GM23248 (cell line): ENCODE measurements around the gene TMEM190. TPM values are rescaled to one million over a fixed set of nuclear protein-coding genes. Genes with fewer than 3 reads are reported as not detected.
"Not testable (repeated sequence)": the region's sequence is repeated elsewhere in the genome, so short reads cannot be mapped to it uniquely, and the experiment has no call there.

ENCODE experiments used
- DNase-seq: peaks from one replicate; pipeline ENCODE4 v3.0.0-alpha.2; 2015
- H2AFZ ChIP-seq: fragments of 200-600 bp; sonication (generic); 2 replicates; pipeline ENCODE4 v1.6.1; 2016; ENCODE audit warnings: antibody characterized with exemption
- H3F3A ChIP-seq: fragments of 200-600 bp; sonication (generic); 2 replicates; pipeline ENCODE4 v1.6.1; 2016; ENCODE audit warnings: mild to moderate bottlenecking, antibody characterized with exemption, mixed run types; ENCODE audit not compliant: insufficient read depth
- H3K27ac ChIP-seq: fragments of 200-600 bp; sonication (generic); 2 replicates; pipeline ENCODE4 v1.5.1; 2016; ENCODE audit warnings: mild to moderate bottlenecking
- H3K27me3 ChIP-seq: fragments of 200-600 bp; sonication (generic); replicated peaks from 2 replicates; pipeline ENCODE4 v1.6.1; 2016; ENCODE audit warnings: mild to moderate bottlenecking; ENCODE audit not compliant: insufficient read depth
- H3K36me3 ChIP-seq: fragments of 200-600 bp; sonication (generic); 2 replicates; pipeline ENCODE4 v1.6.1; 2016; ENCODE audit warnings: low read depth, mild to moderate bottlenecking
- H3K4me1 ChIP-seq: fragments of 200-600 bp; sonication (generic); 2 replicates; pipeline ENCODE4 v1.6.1; 2016; ENCODE audit warnings: mild to moderate bottlenecking; ENCODE audit not compliant: insufficient read depth
- H3K4me2 ChIP-seq: fragments of 200-600 bp; sonication (generic); one replicate; pipeline ENCODE4 v1.6.1; 2016; ENCODE audit warnings: mild to moderate bottlenecking; ENCODE audit not compliant: unreplicated experiment
- H3K4me3 ChIP-seq: fragments of 200-600 bp; sonication (generic); 2 replicates; pipeline ENCODE4 v1.5.1; 2016; ENCODE audit warnings: mild to moderate bottlenecking
- H3K79me2 ChIP-seq: fragments of 200-600 bp; sonication (generic); 2 replicates; pipeline ENCODE4 v1.6.1; 2016; ENCODE audit warnings: mild to moderate bottlenecking; ENCODE audit not compliant: insufficient read depth
- H3K9ac ChIP-seq: fragments of 200-600 bp; sonication (generic); 2 replicates; pipeline ENCODE4 v1.6.1; 2016; ENCODE audit warnings: mild to moderate bottlenecking
- H3K9me2 ChIP-seq: fragments of 200-600 bp; sonication (generic); 2 replicates; pipeline ENCODE4 v1.6.1; 2016; ENCODE audit warnings: mixed run types, mild to moderate bottlenecking, moderate library complexity; ENCODE audit not compliant: insufficient read depth
- H3K9me3 ChIP-seq: fragments of 200-600 bp; sonication (generic); one replicate; pipeline ENCODE4 v1.6.1; 2017; ENCODE audit warnings: low read depth
- H4K20me1 ChIP-seq: fragments of 200-600 bp; sonication (generic); 2 replicates; pipeline ENCODE4 v1.6.0; 2016; ENCODE audit not compliant: insufficient read depth
- EZH2 ChIP-seq: fragments of 200-600 bp; sonication (generic); IDR thresholded peaks from 2 replicates; pipeline ENCODE4 v1.6.1; 2018; ENCODE audit warnings: antibody characterized with exemption, mild to moderate bottlenecking; ENCODE audit not compliant: insufficient read depth, poor library complexity, severe bottlenecking
- EZH2phosphoT487 ChIP-seq: fragments of 200-600 bp; sonication (generic); IDR thresholded peaks from 2 replicates; pipeline ENCODE4 v1.6.1; 2018; ENCODE audit warnings: antibody characterized with exemption, moderate library complexity, mild to moderate bottlenecking, low read depth; ENCODE audit not compliant: insufficient read depth
- WGBS, 2 experiments: methylation state at CpG; one replicate each; pipeline ENCODE4 v1.1.6; 2015 to 2017; ENCODE audit warnings: low lambda C conversion rate in 2 of 2, low coverage in 1 of 2; ENCODE audit errors: missing lambda C conversion rate in 2 of 2; 5-methylcytosine and 5-hydroxymethylcytosine counted together
- in situ Hi-C: fragments of 300-500 bp; cut with MboI; formaldehyde crosslinking; loops from 2 replicates; pipeline ENCODE4 v1.15.0; 2020
- polyA plus RNA-seq: library from polyadenylated mRNA; unstranded; fragments of >200 nt; fragmentation: Nextera tagmentation; extraction: Ambion mirVana; gene quantifications from 2 replicates; pipeline ENCODE4 v1.2.1, GENCODE V29; 2016
- total RNA-seq: library from RNA; depleted of rRNA; stranded (reverse); fragments of >200 nt; shearing (Covaris generic); gene quantifications from 2 replicates; pipeline ENCODE4 v1.2.3, GENCODE V29; 2014

The TMEM190 gene
- total and polyA plus RNA-seq, 2 experiments from 2014 or later, result not detected

GRCh38 chr19:55419624-55420236 is 43.1 kb downstream of the TMEM190 start:
- Histone ChIP-seq H3K4me3 (no peak overlapping the region), H4K20me1 (no peaks in the 10 kb centered on the region), H3K9me3 (no peaks in the 10 kb centered on the region), H2AFZ (no peak overlapping the region), H3K27me3 (peaks cover 18% of the 10 kb centered on the region; the same call in 1 of the 2 replicates), H3K4me2 (no peak overlapping the region), H3K9ac (no peak overlapping the region), H3K9me2 (no peaks in the 10 kb centered on the region), H3K27ac (no peak overlapping the region), H3K79me2 (no peaks in the 10 kb centered on the region), H3K36me3 (no peaks in the 10 kb centered on the region), H3K4me1 (no peaks in the 10 kb centered on the region), H3F3A (no peaks in the 10 kb centered on the region)
- TF ChIP-seq EZH2phosphoT487 (no peak), EZH2 (no peak)
- no peak for DNase-seq
- WGBS, 2 experiments, result 34 to 41% methylated on average over 5 of the region's 5 CpGs
- in situ Hi-C loops, result loop anchor here (10.0 kb wide), 1 partner anchor 275 kb away; the partner anchor contains the start of gene TNNT1

GRCh38 chr19:55421281-55421680 is 44.7 kb downstream of the TMEM190 start:
- H2AFZ ChIP-seq, H3K4me2 ChIP-seq, DNase-seq, H3K9ac ChIP-seq, H3K4me1 ChIP-seq, H3K4me3 ChIP-seq, H3K36me3 ChIP-seq, H3K9me3 ChIP-seq, H3F3A ChIP-seq, H3K79me2 ChIP-seq, H3K27ac ChIP-seq, in situ Hi-C loops, H4K20me1 ChIP-seq, H3K9me2 ChIP-seq: not testable (repeated sequence)
- H3K27me3 ChIP-seq, result peaks cover 25% of the 10 kb centered on the region; the same call in 1 of the 2 replicates
- WGBS, 2 experiments, result 31 to 38% methylated on average over 4 of the region's 4 CpGs

- Histone ChIP-seq H3K4me3 (no peak overlapping the region), H3K4me2 (no peak overlapping the region), H3K4me1 (no peaks in the 10 kb centered on the region), H3K27me3 (peaks cover 27% of the 10 kb centered on the region; the same call in 1 of the 2 replicates), H3K79me2 (no peaks in the 10 kb centered on the region), H4K20me1 (no peaks in the 10 kb centered on the region), H3K9ac (no peak overlapping the region), H2AFZ (no peak overlapping the region), H3K36me3 (no peaks in the 10 kb centered on the region), H3K9me2 (no peaks in the 10 kb centered on the region), H3F3A (no peaks in the 10 kb centered on the region), H3K27ac (no peak overlapping the region), H3K9me3 (no peaks in the 10 kb centered on the region)
- TF ChIP-seq EZH2phosphoT487, result no peak
- no peak for TF ChIP-seq EZH2
- in situ Hi-C loops, result no loop called here
- DNase-seq, result no peak
- WGBS, 2 experiments, result 11 to 15% methylated on average over 13 of the region's 13 CpGs
Observed at GRCh38 chr19:55423225-55424005, 46.8 kb downstream of the TMEM190 start.

- no peak overlapping the region for H3K4me3 ChIP-seq
- in situ Hi-C loops, result no loop called here
- no peak for DNase-seq
Observed at GRCh38 chr19:55424518-55424917, 47.9 kb downstream of the TMEM190 start.

More at GRCh38 chr19:55424518-55424917, 47.9 kb downstream of the TMEM190 start:
- Histone ChIP-seq H3K4me1 (no peaks in the 10 kb centered on the region), H3K9ac (no peak overlapping the region), H3K27me3 (peaks cover 27% of the 10 kb centered on the region; the same call in 1 of the 2 replicates), H3F3A (no peaks in the 10 kb centered on the region), H3K9me3 (no peaks in the 10 kb centered on the region), H3K79me2 (no peaks in the 10 kb centered on the region), H3K4me2 (no peak overlapping the region), H3K27ac (no peak overlapping the region), H3K36me3 (no peaks in the 10 kb centered on the region), H4K20me1 (no peaks in the 10 kb centered on the region), H2AFZ (no peak overlapping the region), H3K9me2 (no peaks in the 10 kb centered on the region)
- TF ChIP-seq EZH2phosphoT487 (no peak), EZH2 (no peak)
- WGBS, 2 experiments, result 41 to 43% methylated on average over 3 of the region's 3 CpGs
